HG03469 (cell line): ENCODE results near the gene RGS3.

Source experiments
- ATAC-seq: cut with Tn5 transposase; IDR thresholded peaks from one replicate; pipeline ENCODE4 v1.9.1; 2021; ENCODE audit warnings: mild to moderate bottlenecking, moderate library complexity, moderate number of reproducible peaks; ENCODE audit not compliant: unreplicated experiment

Gene RGS3

GRCh38 chr9:113582698-113583200, 119.2 kb downstream of the RGS3 start:
- ATAC-seq, result no peak

GRCh38 chr9:113583511-113584427, 120.2 kb downstream of the RGS3 start:
- ATAC-seq, result no peak

GRCh38 chr9:113584428-113585084, 121.0 kb downstream of the RGS3 start:
- no peak for ATAC-seq

GRCh38 chr9:113585085-113585442, 121.5 kb downstream of the RGS3 start:
- no peak for ATAC-seq

- ATAC-seq, result no peak
Measured at GRCh38 chr9:113585555-113585954, 122.0 kb downstream of the RGS3 start.

GRCh38 chr9:113587471-113588031, 124.0 kb downstream of the RGS3 start:
- no peak for ATAC-seq

GRCh38 chr9:113588242-113588810, 124.8 kb downstream of the RGS3 start:
- no peak for ATAC-seq

GRCh38 chr9:113588936-113589335, 125.4 kb downstream of the RGS3 start:
- ATAC-seq, result no peak

GRCh38 chr9:113589407-113589806, 125.9 kb downstream of the RGS3 start:
- ATAC-seq, result no peak

- ATAC-seq, result no peak
Measured at GRCh38 chr9:113589890-113590289, 126.4 kb downstream of the RGS3 start.

GRCh38 chr9:113590389-113590788, 126.9 kb downstream of the RGS3 start:
- ATAC-seq, result no peak

GRCh38 chr9:113590991-113591898, 127.7 kb downstream of the RGS3 start:
- ATAC-seq, result peak; percentile 36

- ATAC-seq, result no peak
Measured at GRCh38 chr9:113591899-113592625, 128.5 kb downstream of the RGS3 start.

GRCh38 chr9:113592876-113593575, 129.5 kb downstream of the RGS3 start:
- no peak for ATAC-seq

- ATAC-seq, result no peak
Measured at GRCh38 chr9:113593682-113594281, 130.3 kb downstream of the RGS3 start.

- ATAC-seq, result no peak
Measured at GRCh38 chr9:113594484-113595299, 131.2 kb downstream of the RGS3 start.

GRCh38 chr9:113596616-113597320, 133.2 kb downstream of the RGS3 start:
- ATAC-seq, result no peak
